Activated T-cell treated with anti-CD3 and anti-CD28 coated beads for 4 hours (primary cell): ENCODE data around the gene SIK3.

Source experiments
- DNase-seq: peaks from one replicate; pipeline ENCODE4 v3.0.0-alpha.2; 2020

SIK3 gene

DNA sequence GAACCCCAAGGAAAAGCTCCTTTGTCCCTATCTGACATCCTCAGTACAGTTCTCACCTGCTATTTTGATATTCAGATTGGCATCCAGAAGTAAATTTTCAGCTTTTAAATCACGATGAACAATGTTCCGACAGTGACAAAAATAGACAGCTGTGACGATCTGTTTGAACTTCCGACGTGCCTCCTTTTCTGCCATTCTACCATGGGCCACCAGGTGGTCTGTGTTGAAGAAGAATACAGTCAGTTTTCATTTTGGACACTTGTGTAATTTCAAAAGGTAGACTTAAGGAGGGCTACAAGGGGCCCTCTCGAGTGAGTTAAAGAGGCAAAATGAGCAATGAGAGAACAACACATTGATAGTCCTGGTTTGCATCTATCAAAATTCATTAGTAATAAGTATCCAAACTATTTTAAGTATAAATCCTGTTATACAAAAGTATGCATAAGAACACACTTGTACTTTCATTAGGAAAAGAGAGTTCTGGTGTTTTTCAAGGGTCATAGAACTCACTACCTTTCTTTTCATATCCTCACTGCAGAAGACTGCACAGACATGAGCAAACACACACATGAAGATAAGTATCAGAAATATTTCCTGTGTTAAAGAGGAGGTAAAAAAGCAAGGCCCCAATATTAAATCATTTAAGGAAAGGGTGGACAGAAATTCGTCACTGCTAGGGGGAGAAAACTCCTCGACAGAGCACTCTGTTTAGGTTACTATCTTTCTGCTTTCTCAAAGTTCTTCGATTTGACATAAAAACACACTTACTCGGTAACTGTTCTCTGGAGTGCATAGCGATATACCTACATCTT is 170.9 kb downstream of the SIK3 start:
- peak; percentile 19 for DNase-seq

DNA sequence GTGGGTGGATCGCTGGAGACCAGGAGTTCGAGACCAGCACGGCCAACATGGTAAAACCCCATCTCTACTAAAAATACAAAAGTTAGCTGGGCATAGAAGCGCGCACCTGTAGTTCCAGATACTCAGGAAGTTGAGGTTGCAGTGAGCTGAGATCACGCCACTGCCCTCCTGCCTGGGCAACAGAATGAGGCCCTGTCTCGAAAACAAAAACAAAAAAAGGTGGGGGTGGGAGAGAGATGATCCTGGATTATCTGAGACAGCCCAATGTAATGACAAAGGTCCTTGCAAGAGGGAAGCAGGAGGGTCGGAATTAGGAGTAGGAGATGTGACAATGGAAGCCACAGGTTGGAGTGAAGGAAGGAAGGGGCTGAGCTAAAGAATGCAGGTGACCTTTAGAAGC is 173.2 kb downstream of the SIK3 start:
- no peak for DNase-seq

DNA sequence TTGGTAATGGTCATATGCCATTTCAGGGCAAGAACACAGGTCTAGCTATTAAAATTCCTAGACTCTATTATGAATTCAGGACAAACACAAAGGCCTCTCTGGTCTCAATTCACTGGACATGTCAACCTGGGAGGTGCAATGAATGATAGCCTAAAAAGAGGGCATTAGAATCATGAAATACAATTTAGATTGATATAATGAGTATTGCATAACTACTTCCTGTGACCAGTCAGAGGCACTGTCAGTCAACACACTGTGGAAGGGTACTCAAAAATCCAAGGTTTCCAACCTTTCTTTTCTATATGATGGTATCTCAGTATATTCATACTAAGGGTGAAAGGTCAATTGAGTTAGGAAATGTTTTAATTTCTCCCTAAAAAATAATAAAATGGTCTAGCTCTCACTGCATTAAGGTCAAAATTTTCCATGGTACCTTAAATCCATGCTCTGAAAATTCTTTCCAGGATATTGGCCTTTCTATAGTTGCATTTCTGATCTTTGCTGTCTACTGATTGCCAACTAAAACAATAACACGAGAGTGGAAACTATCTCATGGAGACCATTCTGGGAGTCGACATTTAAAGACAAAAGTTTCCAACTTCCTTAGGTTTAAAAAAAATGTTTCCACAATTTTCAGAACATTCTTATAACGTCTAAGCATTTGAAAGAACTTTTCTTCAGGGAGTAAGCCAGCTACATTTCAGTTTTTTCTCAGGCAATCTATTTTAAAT is 179.1 kb downstream of the SIK3 start:
- DNase-seq: no peak

DNA sequence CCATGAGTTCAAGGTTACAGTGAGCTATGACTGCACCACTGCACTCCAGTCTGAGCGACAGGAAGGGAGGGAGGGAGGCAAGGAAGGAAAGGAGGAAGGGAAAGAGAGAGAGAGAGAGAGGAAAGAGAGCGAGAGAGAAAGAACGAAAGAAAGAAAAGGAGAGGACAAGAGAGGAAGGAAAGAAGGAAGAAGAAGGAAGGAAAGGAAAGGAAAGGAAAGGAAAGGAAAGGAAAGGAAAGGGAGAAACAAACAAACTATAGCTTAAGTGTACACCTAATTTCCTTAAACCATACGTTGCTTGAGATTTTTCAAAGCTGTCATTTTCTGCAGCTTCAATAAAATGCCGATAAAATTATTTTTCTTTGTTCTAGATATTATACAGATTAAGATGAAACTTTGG is 180.6 kb downstream of the SIK3 start:
- DNase-seq: no peak

DNA sequence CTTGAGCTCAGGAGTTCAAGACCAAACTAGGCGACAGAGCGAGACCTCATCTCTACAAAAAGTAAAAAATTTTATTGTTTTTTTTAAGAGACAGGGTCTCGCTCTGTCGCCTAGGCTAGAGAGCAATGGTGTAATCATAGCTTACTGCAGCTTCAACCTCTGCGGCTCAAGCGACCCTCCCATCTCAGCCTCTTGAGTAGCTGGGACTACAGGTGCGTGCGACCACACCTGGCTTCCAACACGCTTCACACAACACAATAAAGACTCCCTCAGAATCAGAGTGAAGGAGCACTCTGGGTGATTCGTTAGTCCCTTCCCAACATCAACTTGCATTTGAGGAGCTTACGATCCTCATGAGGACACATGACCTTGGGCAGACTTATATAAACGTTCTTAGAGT is 181.3 kb downstream of the SIK3 start:
- DNase-seq: no peak

DNA sequence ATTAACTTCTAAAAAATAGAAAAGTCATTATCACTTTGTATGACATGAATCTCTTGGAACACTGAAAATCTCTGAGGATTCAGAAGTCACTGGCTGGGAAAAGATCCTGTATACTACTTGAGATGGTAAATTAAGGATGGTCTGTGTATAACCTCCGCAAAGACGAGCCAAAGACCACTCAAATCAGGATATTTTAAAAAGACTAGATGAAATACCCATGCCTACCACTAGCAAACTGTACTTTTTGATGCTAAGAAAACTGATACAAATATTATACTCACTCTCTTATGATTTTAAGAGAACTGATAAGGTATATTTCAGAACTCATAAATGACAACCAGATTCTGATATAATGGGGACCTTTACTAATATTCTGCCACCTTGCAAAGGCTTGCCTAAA is 182.2 kb downstream of the SIK3 start:
- DNase-seq: no peak

DNA sequence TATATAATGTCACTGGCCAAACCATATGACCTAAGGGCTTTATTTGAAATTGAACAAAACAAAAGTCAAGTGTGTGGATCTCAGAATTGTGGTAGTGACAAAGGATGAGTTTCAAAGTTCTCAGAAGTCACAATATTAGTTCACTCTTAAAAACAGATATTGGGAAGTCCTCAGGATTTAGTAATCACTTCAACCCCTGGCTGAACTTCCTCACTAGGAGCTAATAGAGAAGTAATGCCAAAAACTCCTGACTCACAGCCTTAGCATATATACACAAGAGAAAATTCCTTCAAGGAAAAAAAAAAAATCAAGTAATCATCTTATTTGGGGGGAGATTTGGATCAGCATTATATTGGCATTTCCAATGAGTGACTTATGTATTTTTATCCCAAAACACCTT is 185.2 kb downstream of the SIK3 start:
- DNase-seq: no peak

DNA sequence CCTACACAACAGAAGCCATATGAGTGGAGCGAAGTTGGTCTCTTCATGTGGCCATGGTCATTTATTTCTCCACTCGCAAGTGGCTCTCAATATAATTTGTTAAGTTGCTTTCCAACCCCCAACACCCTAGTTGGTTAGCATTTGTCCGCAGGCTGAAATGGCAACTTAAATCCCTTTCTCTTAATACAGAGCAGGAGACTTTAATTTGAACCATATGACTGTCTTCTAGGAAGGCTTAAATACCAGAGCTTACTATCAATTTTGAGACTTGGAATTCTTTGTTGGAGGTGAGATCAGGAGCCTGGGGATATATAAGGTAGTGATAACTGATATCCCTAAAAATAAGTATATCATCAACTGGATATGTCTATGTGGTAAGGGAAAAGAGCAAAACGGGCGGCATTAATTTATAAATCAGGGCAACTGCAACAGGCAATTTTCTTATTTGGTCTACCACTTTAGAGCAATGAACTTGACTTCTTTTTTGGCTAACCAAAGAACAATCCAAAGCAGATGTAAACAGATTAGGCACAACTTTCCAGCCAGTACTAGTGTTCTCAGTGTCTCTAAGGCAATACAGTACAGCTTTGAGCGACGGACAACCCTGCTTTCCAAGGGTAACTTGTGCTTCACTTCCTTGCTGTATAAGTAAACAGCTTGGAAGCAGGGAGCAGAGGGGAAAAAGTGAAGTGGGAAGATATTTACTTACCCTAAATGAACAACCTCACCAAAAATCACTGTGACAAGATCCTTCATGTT is 186.1 kb downstream of the SIK3 start:
- no peak for DNase-seq

DNA sequence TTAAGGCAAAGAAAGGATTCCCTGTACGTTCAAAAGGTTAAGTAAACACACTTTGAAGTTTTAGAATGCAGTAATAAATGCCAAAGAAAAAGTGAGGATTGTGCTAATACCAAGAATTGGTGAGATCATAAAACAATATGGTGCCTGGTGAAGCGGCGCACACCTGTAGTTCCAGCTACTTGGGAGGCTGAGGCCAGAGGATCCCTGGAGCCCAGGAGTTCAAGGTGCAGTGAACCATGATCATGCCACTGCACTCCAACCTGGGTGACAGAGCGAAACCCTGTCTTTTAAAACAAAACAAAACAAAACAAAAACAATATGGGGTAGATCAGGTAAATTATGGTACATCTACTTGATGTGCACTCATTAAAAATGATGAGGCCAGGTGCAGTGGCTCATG is 187.4 kb downstream of the SIK3 start:
- no peak for DNase-seq

DNA sequence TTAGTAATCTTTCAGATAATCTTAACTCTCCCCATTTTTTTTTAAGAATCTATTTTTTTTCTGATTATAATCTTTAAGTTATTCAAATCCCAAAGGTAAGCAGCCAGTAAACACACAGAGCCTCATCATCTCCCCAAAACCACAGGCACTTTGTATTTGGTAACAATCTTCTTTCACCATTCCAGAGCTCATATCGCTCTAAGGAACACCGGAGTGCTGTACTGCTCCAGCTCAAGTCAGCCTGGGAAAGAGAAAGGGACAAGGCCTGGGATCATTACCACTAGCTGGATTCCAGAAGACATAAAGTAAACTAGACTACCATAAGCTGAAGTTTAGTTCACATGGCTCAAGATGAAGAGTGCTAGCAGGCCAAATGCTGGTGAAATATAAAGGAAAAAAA is 187.8 kb downstream of the SIK3 start:
- DNase-seq: no peak

DNA sequence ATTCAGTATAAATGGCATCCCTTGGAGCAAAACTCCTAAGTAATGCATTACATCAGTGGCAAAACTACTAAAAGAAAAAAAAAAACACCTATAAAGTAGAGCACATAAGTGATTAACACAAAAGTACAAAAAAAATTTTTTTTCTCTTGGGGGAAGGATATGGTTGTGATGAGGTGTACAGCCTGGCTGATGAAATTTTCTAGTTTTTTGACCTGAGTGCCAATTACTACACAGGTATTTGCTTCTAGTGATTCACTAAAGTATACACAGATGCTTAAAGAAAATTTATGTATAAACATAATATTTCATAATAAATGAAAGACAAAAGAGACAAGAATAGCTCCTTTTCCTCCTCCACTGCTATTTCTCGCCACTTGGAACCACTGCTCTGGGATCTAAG is 189.0 kb downstream of the SIK3 start:
- no peak for DNase-seq

DNA sequence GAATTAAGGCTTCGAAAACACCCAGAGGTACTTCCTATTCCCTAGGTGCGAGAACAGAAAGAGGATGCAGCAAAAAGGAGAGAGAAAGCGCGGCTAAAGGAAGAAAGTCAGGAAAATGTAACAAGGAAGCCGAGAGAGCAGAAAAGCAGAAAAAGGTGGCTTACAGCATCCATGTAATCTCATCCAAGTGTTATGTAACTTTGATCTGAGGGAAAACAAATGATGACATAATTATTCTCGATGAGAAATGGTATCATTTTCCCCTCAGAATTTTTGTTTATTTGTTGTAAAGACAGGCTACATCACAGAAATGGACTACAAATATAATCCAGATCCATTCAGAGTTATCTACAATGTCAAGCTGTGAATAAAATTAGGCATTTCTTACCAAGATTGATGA is 191.7 kb downstream of the SIK3 start:
- no peak for DNase-seq

DNA sequence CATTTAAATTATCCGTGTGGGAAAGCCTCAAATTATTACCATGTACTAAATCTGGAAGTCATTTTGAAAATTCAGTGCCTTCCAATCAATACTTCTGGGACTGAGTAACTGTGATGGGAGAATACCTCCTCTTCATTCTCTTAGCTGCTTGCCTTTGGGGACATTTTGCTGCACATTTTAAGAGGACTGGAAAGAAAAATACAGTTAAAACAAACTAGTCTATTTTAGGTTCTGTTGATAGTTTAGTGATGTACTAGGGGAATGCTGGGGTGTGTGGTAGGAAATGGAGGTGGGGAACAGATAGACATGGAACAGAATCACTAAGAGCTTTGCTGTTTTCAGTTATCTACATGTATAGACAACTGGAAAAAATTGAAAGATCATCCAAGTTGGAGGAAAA is 195.1 kb downstream of the SIK3 start:
- DNase-seq: no peak

DNA sequence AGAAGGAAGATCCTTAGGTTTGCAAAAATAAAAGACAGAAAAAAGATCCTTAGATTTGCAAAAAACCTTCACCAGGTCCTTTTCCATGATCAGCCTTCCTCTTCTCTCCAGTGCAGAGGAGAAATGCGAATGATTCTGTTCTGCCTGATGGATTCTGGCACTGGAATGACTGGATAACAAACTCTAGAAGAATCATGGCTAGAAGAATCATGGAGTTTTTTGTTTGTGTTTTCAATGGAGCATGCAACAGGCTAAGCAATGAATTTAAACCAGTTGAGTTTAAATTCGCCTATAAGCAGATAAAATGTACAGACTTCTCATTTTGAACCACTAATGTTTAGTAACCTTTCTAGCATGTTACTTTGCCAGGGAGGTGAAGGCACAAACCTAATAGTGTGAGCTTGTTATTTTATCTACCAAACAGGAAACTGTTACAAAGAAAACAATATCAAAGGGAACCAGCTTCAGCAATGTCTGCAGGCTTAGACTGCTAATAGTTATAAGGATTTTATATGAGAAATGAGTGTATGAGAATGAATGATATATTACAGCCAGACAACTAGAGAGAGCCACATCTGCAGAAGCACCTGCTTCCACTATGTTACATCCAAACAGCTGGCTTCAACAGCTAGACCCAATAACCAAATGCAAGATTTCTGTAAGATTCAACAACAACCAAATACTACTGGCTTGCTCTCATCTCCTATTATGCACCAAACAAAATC is 196.1 kb downstream of the SIK3 start:
- DNase-seq: no peak

DNA sequence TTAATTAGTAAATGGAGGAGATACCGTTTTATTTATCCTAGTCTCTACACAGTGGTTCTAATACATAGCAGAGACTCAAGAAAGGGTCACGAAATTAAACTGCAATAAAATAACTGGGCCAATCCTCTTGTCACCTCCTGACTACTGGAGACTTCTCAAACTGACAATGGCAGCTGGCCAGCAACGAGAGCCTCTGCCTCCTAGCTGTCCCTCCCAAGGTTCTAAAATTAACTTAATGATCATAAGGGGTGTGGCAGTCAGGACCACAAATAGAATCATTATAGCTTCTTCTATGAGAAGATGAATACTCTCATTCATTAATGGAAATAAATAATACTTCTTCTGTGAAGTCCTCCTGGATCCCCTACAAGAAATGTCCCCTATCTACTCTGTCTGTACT is 197.0 kb downstream of the SIK3 start:
- DNase-seq: no peak

DNA sequence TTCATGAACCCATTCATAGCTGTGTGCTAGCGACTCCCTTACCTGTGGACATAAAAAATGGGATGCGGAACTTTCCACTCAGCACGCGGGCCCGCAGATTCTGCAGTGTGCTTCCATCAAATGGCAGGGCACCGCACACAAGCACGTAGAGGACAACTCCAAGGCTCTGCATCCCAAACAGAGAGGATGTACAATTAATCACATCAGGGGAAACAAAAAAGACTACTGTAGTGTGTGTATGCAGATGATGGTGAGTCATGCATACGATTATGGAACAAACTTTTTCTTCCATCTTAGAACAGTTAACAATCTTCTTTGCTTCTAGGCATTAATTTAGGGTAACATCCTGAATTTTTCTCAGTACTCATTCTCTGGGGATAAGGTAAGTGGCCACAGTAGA is 202.0 kb downstream of the SIK3 start:
- no peak for DNase-seq

DNA sequence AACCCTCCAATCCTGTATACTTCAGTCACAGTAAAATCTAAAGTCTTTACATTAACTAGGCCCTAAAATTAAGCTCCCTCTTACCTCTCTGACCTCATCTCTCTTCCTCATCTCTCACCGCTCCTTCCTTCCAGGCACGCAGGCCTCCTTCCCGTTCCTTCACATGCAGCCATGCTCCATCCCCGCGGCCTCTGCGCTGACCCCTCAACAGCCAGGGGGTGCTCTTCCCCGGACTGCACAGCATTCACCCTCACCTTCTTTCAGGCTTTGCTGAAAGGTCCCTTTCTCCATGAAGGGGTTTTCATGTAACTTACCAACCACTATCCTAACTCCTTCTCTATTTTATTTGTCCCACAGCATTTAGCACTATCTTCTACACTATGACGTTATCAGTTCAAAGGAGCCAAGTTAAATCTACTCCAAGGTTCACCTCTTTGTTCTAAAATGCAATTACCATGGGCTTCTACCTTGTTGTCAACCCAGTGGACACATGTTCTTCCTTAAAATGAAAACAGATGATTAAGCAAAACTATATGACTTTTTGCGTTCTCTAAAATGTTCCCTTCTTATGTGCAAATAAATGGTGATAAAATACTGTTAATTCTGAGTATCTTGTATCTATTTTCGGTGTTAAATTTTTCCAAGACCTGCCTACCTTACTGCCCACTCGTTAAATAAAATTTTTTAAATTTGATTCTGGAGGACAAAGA is 203.0 kb downstream of the SIK3 start:
- DNase-seq: no peak

DNA sequence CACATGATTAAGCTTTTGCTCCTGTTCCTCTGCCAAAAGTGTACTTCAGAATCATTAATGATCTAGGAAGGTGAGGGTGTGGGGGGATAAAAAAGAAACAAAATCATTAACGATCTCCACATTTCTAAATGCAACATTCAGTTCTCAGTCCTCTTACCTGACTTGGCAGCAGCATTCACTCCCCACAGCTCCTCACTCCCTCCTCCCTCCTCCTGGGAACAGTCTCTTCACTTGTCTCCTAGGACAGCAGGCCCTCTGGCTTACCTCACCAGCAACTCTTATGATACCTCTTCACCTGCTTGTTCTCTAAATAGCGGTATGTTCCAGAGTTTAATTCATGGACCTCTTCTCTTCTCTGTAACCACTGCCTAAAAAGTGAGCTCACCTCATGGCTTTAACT is 204.3 kb downstream of the SIK3 start:
- DNase-seq: no peak

DNA sequence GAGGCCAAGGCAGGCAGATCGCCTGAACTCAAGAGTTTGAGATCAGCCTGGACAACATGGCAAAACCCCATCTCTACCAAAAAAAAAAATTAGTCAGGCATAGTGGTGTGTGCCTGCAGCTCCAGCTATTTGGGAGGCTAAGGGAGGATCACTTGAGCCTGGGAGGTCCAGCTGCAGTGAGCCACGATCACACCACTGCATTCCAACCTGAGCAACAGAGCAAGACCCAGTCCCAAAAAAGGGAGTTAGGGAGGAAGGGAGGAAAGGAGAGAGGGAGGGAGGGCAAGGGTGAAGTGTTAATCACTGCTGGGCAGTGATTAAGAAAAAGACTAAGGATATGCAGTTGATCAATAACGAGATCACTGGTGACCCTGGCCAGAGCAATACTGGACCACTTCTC is 204.8 kb downstream of the SIK3 start:
- DNase-seq: no peak

DNA sequence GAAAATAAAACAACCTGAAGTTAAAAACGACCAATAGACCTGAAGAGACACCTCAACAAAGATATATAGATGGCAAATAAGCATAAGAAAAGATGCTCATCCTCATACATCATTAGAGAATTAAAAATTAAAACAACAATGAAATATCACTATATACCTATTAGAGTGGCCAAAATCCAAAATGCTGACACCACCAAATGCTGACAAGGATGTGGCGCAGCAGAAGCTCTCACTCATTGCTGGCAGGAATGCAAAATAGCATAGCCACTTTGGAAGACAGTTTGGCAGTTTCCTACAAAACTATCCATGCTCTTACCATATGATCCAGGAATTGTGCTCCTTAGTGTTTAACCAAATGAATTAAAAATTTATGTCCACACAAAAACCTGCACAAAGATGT is 205.9 kb downstream of the SIK3 start:
- no peak for DNase-seq

DNA sequence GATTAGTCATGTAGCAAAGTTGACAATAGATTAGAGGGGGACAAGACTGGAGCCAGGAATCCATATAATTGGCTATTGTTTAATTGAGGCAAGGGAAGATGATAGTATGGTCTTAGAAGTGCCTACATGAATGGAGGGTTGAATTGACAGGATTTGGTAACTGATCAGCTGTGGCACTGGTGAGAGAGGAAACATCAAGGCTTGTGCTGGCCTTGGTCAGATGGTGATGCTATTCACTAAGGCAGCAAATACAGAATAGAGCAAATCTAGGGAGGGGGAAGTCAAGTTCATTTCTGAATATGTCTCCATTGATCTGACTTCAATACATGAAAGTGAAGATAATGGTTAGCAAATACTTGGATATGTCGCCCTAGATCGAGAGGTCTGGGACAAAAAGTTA is 206.5 kb downstream of the SIK3 start:
- DNase-seq: no peak

DNA sequence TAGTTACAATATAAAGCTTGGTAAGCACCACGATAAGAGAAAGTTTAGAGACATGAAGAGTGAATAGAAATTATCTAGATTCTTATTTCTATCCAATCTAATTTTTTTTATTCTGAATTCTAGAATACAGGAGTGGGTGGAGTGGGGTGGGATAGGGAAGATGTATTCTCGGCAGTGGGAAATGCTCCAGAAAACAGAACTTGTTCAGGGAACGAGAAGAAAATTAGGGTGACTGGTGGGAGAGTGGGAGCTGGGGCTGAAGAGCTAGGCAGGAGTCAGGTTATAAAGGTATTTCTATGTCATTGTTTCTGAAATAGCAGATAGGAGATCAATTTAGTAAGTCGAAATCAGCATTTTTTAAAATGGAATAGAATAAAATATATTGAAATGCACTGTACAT is 207.6 kb downstream of the SIK3 start:
- no peak for DNase-seq

DNA sequence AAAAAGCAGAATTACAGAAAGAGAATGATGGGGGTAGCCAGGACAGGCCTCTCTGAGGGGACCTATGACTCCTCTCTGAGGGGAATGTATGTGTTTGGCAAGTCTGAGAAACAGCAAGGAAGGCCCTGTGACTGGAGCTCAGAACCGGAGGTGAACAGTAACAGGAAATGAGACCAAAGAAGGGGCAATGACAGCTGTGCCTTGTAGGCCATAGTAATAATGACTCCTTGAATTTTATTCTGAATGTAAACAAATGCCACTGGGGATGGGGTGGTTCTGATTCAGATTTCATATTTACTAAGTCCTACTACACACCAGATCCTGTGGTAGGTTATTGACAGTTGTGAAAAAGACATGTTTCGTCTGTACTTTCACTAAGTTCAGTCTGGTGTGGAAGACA is 208.0 kb downstream of the SIK3 start:
- no peak for DNase-seq
